ENCODE results near the gene FOLR2. TPM values are rescaled to one million over a fixed set of nuclear protein-coding genes. Genes with fewer than 3 reads are reported as not detected.
A peak's percentile ranks its signal among the peaks of the same experiment; 100 is the strongest.

FOLR2 gene
- polyA plus RNA-seq, 3 donors, result 54.7 to 63.8 (median 62.6) TPM

DNA sequence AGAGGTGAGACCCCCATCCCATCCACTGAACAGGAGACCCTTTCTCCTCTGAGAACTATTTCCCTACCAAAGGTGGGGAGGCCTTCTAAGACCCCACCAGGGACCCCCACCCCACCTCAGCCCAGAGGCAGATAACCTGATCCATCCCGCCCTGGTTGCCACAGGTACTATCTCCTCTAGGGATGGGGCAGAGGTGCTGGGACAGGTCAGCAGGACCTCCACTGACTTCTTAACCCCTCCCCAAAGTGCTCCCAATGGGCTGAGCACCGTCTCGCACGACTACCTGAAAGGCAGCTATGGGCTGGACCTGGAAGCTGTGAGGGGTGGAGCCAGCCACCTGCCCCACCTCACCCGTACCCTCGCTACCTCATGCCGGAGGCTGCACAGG, 12.2 kb downstream of the FOLR2 start:
- H3K4me1 ChIP-seq (ENCODE audit: control insufficient read depth in 1 of 2, insufficient read depth in 2 of 2, low read length in 2 of 2), result peaks cover 16 to 23% of the 10 kb centered on the region in 2 donors
- no peak overlapping the region for H3K4me3 Mint-ChIP-seq
- H3K9ac ChIP-seq (ENCODE audit: insufficient read depth, low read length, poor library complexity, severe bottlenecking), result no peak overlapping the region
- no peak for DNase-seq
- peaks cover 39% of the 10 kb centered on the region for H3K4me1 Mint-ChIP-seq
- no peaks in the 10 kb centered on the region for H3K9me3 ChIP-seq (replicated peaks in 1 of 2; ENCODE audit: control insufficient read depth in 1 of 2, insufficient read depth in 1 of 2, low read length in 2 of 2)
- no peak overlapping the region for H3K4me3 ChIP-seq (replicated peaks in 1 of 3; ENCODE audit: low read depth in 2 of 3, low read length in 3 of 3)
- H3K27me3 ChIP-seq (ENCODE audit: control insufficient read depth in 2 of 2, insufficient read depth in 2 of 2, low read length in 2 of 2), result no peaks in the 10 kb centered on the region
- 100% methylated on average over 7 of the region's 7 CpGs for WGBS (ENCODE audit: insufficient coverage)
- H3K27ac ChIP-seq (ENCODE audit: low read depth in 1 of 2, low read length in 2 of 2), result no peak overlapping the region
- peaks cover 66 to 78% of the 10 kb centered on the region in 2 donors for H3K36me3 Mint-ChIP-seq
- peaks cover 87% of the 10 kb centered on the region for H4K20me1 ChIP-seq (ENCODE audit: insufficient read depth, low read length)
- H3K27me3 Mint-ChIP-seq (ENCODE audit: low read depth in 3 of 3), result peaks cover 0 to 2% (median 0%) of the 10 kb centered on the region in 3 donors
- TF ChIP-seq CTCF (IDR thresholded peaks at IDR 0.05), result no peak
- H3K4me2 ChIP-seq (replicated peaks; ENCODE audit: extremely low read depth, low read length, poor library complexity, severe bottlenecking), result no peak overlapping the region
- H3K9me3 Mint-ChIP-seq, result no peaks in the 10 kb centered on the region
- H3K36me3 ChIP-seq (replicated peaks in 1 of 2; ENCODE audit: control insufficient read depth in 1 of 2, insufficient read depth in 2 of 2, low read length in 2 of 2), result peaks cover 74 to 76% of the 10 kb centered on the region in 2 donors
- no peak overlapping the region for H2AFZ ChIP-seq (ENCODE audit: insufficient read depth, low read depth, low read length, poor library complexity, severe bottlenecking)
- H3K27ac Mint-ChIP-seq, result peak overlapping the region in 1 of 7 donors; percentile 1
- intact Hi-C loops (cut with micrococcal nuclease), result loop anchor here in 1 of 2 donors (5.0 to 10.0 kb wide), 2 partner anchors 47 to 124 kb away; partner anchors contain the start of genes LAMTOR1 and TOMT
- peaks cover 40% of the 10 kb centered on the region for H3K79me2 ChIP-seq (ENCODE audit: insufficient read depth, low read length)

GRCh38 chr11:72229336-72229924, 12.8 kb downstream of the FOLR2 start:
- Histone ChIP-seq H3K4me2 (replicated peaks; ENCODE audit: extremely low read depth, low read length, poor library complexity, severe bottlenecking) (no peak overlapping the region), H3K36me3 (replicated peaks in 1 of 2; ENCODE audit: control insufficient read depth in 1 of 2, insufficient read depth in 2 of 2, low read length in 2 of 2) (peaks cover 80 to 82% of the 10 kb centered on the region in 2 donors), H3K27ac (ENCODE audit: low read depth in 1 of 2, low read length in 2 of 2) (no peak overlapping the region), H3K4me1 (ENCODE audit: control insufficient read depth in 1 of 2, insufficient read depth in 2 of 2, low read length in 2 of 2) (peaks cover 16 to 23% of the 10 kb centered on the region in 2 donors), H3K9ac (ENCODE audit: insufficient read depth, low read length, poor library complexity, severe bottlenecking) (no peak overlapping the region), H3K27me3 (ENCODE audit: control insufficient read depth in 2 of 2, insufficient read depth in 2 of 2, low read length in 2 of 2) (no peaks in the 10 kb centered on the region), H2AFZ (ENCODE audit: insufficient read depth, low read depth, low read length, poor library complexity, severe bottlenecking) (no peak overlapping the region), H3K4me3 (replicated peaks in 1 of 3; ENCODE audit: low read depth in 2 of 3, low read length in 3 of 3) (no peak overlapping the region), H3K79me2 (ENCODE audit: insufficient read depth, low read length) (peaks cover 34% of the 10 kb centered on the region), H3K9me3 (replicated peaks in 1 of 2; ENCODE audit: control insufficient read depth in 1 of 2, insufficient read depth in 1 of 2, low read length in 2 of 2) (no peaks in the 10 kb centered on the region), H4K20me1 (ENCODE audit: insufficient read depth, low read length) (peaks cover 93% of the 10 kb centered on the region)
- DNase-seq, result no peak
- peaks cover 0 to 2% (median 0%) of the 10 kb centered on the region in 3 donors for H3K27me3 Mint-ChIP-seq (ENCODE audit: low read depth in 3 of 3)
- WGBS (ENCODE audit: insufficient coverage), result 97% methylated on average over 2 of the region's 8 CpGs
- no peak for TF ChIP-seq CTCF (IDR thresholded peaks at IDR 0.05)
- peaks cover 72 to 84% of the 10 kb centered on the region in 2 donors for H3K36me3 Mint-ChIP-seq
- intact Hi-C loops (cut with micrococcal nuclease), result loop anchor here in 1 of 2 donors (5.0 to 10.0 kb wide), 2 partner anchors 47 to 125 kb away; partner anchors contain the start of genes LAMTOR1 and TOMT
- H3K4me1 Mint-ChIP-seq, result peaks cover 44% of the 10 kb centered on the region
- H3K27ac Mint-ChIP-seq, result peak overlapping the region in 3 of 7 donors; percentile 1 to 45 (median 11)
- no peak overlapping the region for H3K4me3 Mint-ChIP-seq
- no peaks in the 10 kb centered on the region for H3K9me3 Mint-ChIP-seq

Measured in CD14-positive monocyte (primary cell).